Superior temporal gyrus (tissue), 1 donor: Measurements from ENCODE around the gene ATP2B2.

Experiments
- DNase-seq: peaks from one replicate; pipeline ENCODE4 v3.0.0-alpha.2; 2016; ENCODE audit errors: extremely low spot score

Gene ATP2B2

GRCh38 chr3:10510743-10511432 is 5.5 kb upstream of the ATP2B2 start:
- no peak for DNase-seq

- DNase-seq = no peak
Observed at GRCh38 chr3:10510086-10510742, 4.8 kb upstream of the ATP2B2 start.

GRCh38 chr3:10509325-10509724 is 3.9 kb upstream of the ATP2B2 start:
- no peak for DNase-seq

- no peak for DNase-seq
Observed at GRCh38 chr3:10508619-10509260, 3.4 kb upstream of the ATP2B2 start.

GRCh38 chr3:10508235-10508618 is 2.8 kb upstream of the ATP2B2 start:
- DNase-seq = no peak

GRCh38 chr3:10507331-10507730 is 1.9 kb upstream of the ATP2B2 start:
- no peak for DNase-seq

GRCh38 chr3:10506696-10507095 is 1.3 kb upstream of the ATP2B2 start:
- DNase-seq = no peak

- no peak for DNase-seq
Observed at GRCh38 chr3:10505791-10506585, 602 bp upstream of the ATP2B2 start.

GRCh38 chr3:10504171-10505049 is 976 bp downstream of the ATP2B2 start:
- no peak for DNase-seq

GRCh38 chr3:10503217-10503796 is 2.1 kb downstream of the ATP2B2 start:
- DNase-seq = no peak

GRCh38 chr3:10502185-10502880 is 3.1 kb downstream of the ATP2B2 start:
- DNase-seq = no peak

GRCh38 chr3:10501664-10502052 is 3.7 kb downstream of the ATP2B2 start:
- no peak for DNase-seq

- DNase-seq = no peak
Observed at GRCh38 chr3:10500717-10501663, 4.4 kb downstream of the ATP2B2 start.

- DNase-seq = peak; percentile 9
Observed at GRCh38 chr3:10498271-10498670, 7.1 kb downstream of the ATP2B2 start.

- DNase-seq = no peak
Observed at GRCh38 chr3:10497439-10497838, 7.9 kb downstream of the ATP2B2 start.

- DNase-seq = peak; percentile 6
Observed at GRCh38 chr3:10496121-10496863, 9.1 kb downstream of the ATP2B2 start.

GRCh38 chr3:10495614-10496013 is 9.8 kb downstream of the ATP2B2 start:
- DNase-seq = no peak

GRCh38 chr3:10495003-10495402 is 10.4 kb downstream of the ATP2B2 start:
- DNase-seq = no peak
